Parathyroid adenoma (tissue), 2 donors: ENCODE measurements around the gene MRPL44.

Source experiments
- H2AFZ ChIP-seq: fragments of 300-600 bp; sonication (generic); one replicate; pipeline ENCODE4 v1.7.0; 2017; ENCODE audit warnings: antibody characterized with exemption, mild to moderate bottlenecking
- H3K27ac ChIP-seq: fragments of 300-600 bp; sonication (generic); one replicate; pipeline ENCODE4 v1.7.0; 2017
- H3K27me3 ChIP-seq: fragments of 300-600 bp; sonication (generic); one replicate; pipeline ENCODE4 v1.7.0; 2017; ENCODE audit warnings: low read length; ENCODE audit not compliant: control insufficient read depth, insufficient read depth
- H3K36me3 ChIP-seq: fragments of 300-600 bp; sonication (generic); one replicate; pipeline ENCODE4 v1.7.0; 2017; ENCODE audit warnings: low read length; ENCODE audit not compliant: control insufficient read depth, insufficient read depth
- H3K4me1 ChIP-seq: fragments of 300-600 bp; sonication (generic); one replicate; pipeline ENCODE4 v1.7.0; 2017; ENCODE audit warnings: control low read depth
- H3K4me2 ChIP-seq: fragments of 300-600 bp; sonication (generic); one replicate; pipeline ENCODE4 v1.7.0; 2017; ENCODE audit warnings: low read length
- H3K4me3 ChIP-seq: fragments of 300-600 bp; sonication (generic); one replicate; pipeline ENCODE4 v1.7.0; 2017; ENCODE audit warnings: low read depth, low read length
- H3K79me2 ChIP-seq: fragments of 300-600 bp; sonication (generic); one replicate; pipeline ENCODE4 v1.7.0; 2017; ENCODE audit warnings: control low read depth
- H3K9ac ChIP-seq: fragments of 300-600 bp; sonication (generic); one replicate; pipeline ENCODE4 v1.7.0; 2017; ENCODE audit warnings: mild to moderate bottlenecking
- H3K9me3 ChIP-seq: fragments of 300-600 bp; sonication (generic); one replicate; pipeline ENCODE4 v1.7.0; 2017; ENCODE audit warnings: low read length; ENCODE audit not compliant: control insufficient read depth
- CTCF ChIP-seq: fragments of 300-600 bp; sonication (generic); IDR thresholded peaks from one replicate; pipeline ENCODE4 v1.7.0; 2017; ENCODE audit warnings: antibody characterized with exemption, mild to moderate bottlenecking
- donor health status: primary hyperparathyroidism.

MRPL44 gene

GRCh38 chr2:223957092-223957851 is at the start of gene MRPL44:
TSS of gene MRPL44 (plus strand) at chr2:223957463. CDS start at chr2:223957473, 10 bp downstream.
- Histone ChIP-seq H3K79me2 (peaks cover 28% of the 10 kb centered on the region), H3K9me3 (no peaks in the 10 kb centered on the region), H3K27me3 (no peaks in the 10 kb centered on the region), H3K9ac (peak within 1 kb of the TSS; percentile 98), H3K4me1 (no peaks in the 10 kb centered on the region), H2AFZ (peak within 1 kb of the TSS; percentile 100), H3K36me3 (no peaks in the 10 kb centered on the region), H3K27ac (peak within 1 kb of the TSS; percentile 85), H3K4me2 (peak within 1 kb of the TSS; percentile 77), H3K4me3 (peak within 1 kb of the TSS; percentile 91)
- TF ChIP-seq CTCF = no peak

- H2AFZ ChIP-seq = no peak overlapping the region
- H3K4me2 ChIP-seq = no peak overlapping the region
- peaks cover 8% of the 10 kb centered on the region for H3K79me2 ChIP-seq
- no peak overlapping the region for H3K27ac ChIP-seq
- H3K4me3 ChIP-seq = no peak overlapping the region
- H3K36me3 ChIP-seq = no peaks in the 10 kb centered on the region
- TF ChIP-seq CTCF = no peak
- no peaks in the 10 kb centered on the region for H3K27me3 ChIP-seq
- H3K4me1 ChIP-seq = peaks cover 9% of the 10 kb centered on the region
- H3K9ac ChIP-seq = no peak overlapping the region
- H3K9me3 ChIP-seq = no peaks in the 10 kb centered on the region
These were observed 48.8 kb upstream of the MRPL44 start for GRCh38 chr2:223908304-223908998.

GRCh38 chr2:223909001-223909741 is 48.1 kb upstream of the MRPL44 start:
- no peaks in the 10 kb centered on the region for H3K27me3 ChIP-seq
- no peak overlapping the region for H2AFZ ChIP-seq
- H3K4me3 ChIP-seq = no peak overlapping the region
- no peak for TF ChIP-seq CTCF
- no peak overlapping the region for H3K9ac ChIP-seq
- no peaks in the 10 kb centered on the region for H3K36me3 ChIP-seq
- H3K9me3 ChIP-seq = no peaks in the 10 kb centered on the region
- no peak overlapping the region for H3K4me2 ChIP-seq
- H3K4me1 ChIP-seq = peaks cover 10% of the 10 kb centered on the region
- peaks cover 8% of the 10 kb centered on the region for H3K79me2 ChIP-seq
- H3K27ac ChIP-seq = no peak overlapping the region

- no peak for TF ChIP-seq CTCF
- no peaks in the 10 kb centered on the region for H3K36me3 ChIP-seq
These were observed 42.9 kb upstream of the MRPL44 start for GRCh38 chr2:223914324-223914723.

More at GRCh38 chr2:223914324-223914723, 42.9 kb upstream of the MRPL44 start:
- H3K4me3 ChIP-seq = no peak overlapping the region
- H3K79me2 ChIP-seq = peaks cover 20% of the 10 kb centered on the region
- H2AFZ ChIP-seq = no peak overlapping the region
- no peak overlapping the region for H3K9ac ChIP-seq
- H3K4me1 ChIP-seq = peaks cover 6% of the 10 kb centered on the region
- no peak overlapping the region for H3K27ac ChIP-seq
- H3K27me3 ChIP-seq = no peaks in the 10 kb centered on the region
- no peak overlapping the region for H3K4me2 ChIP-seq
- no peaks in the 10 kb centered on the region for H3K9me3 ChIP-seq
